GM23338 (cell line): ENCODE data around the gene JDP2. TPM values are rescaled to one million over a fixed set of nuclear protein-coding genes. Genes with fewer than 3 reads are reported as not detected.
A peak's percentile ranks its signal among the peaks of the same experiment; 100 is the strongest.

Source experiments
- ATAC-seq: fragments of 200-7000 bp; cut with Tn5 transposase; 3 replicates; pipeline ENCODE4 v1.9.1; 2020
- DNase-seq: peaks from one replicate; pipeline ENCODE4 v3.0.0-alpha.2; 2015; ENCODE audit warnings: low spot score
- H2AFZ ChIP-seq: fragments of 200-600 bp; sonication (generic); 2 replicates; pipeline ENCODE4 v1.8.0; 2016; ENCODE audit warnings: antibody characterized with exemption, mild to moderate bottlenecking, moderate library complexity
- H3F3A ChIP-seq: fragments of 200-600 bp; sonication (generic); replicated peaks from 2 replicates; pipeline ENCODE4 v1.8.0; 2017; ENCODE audit warnings: antibody characterized with exemption, mixed run types, low read depth
- H3K27ac ChIP-seq: fragments of 200-600 bp; sonication (generic); 2 replicates; pipeline ENCODE4 v1.6.1; 2016; ENCODE audit warnings: low read depth
- H3K27me3 ChIP-seq: fragments of 200-600 bp; sonication (generic); 2 replicates; pipeline ENCODE4 v1.8.0; 2016; ENCODE audit warnings: mild to moderate bottlenecking, mixed run types, moderate library complexity; ENCODE audit not compliant: insufficient read depth
- H3K36me3 ChIP-seq: fragments of 200-600 bp; sonication (generic); 2 replicates; pipeline ENCODE4 v1.8.0; 2016; ENCODE audit warnings: mild to moderate bottlenecking; ENCODE audit not compliant: insufficient read depth
- H3K4me1 ChIP-seq: fragments of 200-600 bp; sonication (generic); 2 replicates; pipeline ENCODE4 v1.8.0; 2016; ENCODE audit warnings: mild to moderate bottlenecking, moderate library complexity; ENCODE audit not compliant: insufficient read depth
- H3K4me2 ChIP-seq: fragments of 200-600 bp; sonication (generic); 2 replicates; pipeline ENCODE4 v1.7.1; 2017; ENCODE audit warnings: mixed run types
- H3K4me3 ChIP-seq: fragments of 200-600 bp; sonication (generic); 2 replicates; pipeline ENCODE4 v1.6.1; 2016; ENCODE audit warnings: mixed run types
- H3K79me2 ChIP-seq: fragments of 200-600 bp; sonication (generic); replicated peaks from 2 replicates; pipeline ENCODE4 v1.8.0; 2017; ENCODE audit warnings: mild to moderate bottlenecking; ENCODE audit not compliant: insufficient read depth
- H3K9me2 ChIP-seq: fragments of 200-600 bp; sonication (generic); 2 replicates; pipeline ENCODE4 v1.8.0; 2017; ENCODE audit not compliant: insufficient read depth
- H4K20me1 ChIP-seq: fragments of 200-600 bp; sonication (generic); replicated peaks from 2 replicates; pipeline ENCODE4 v1.8.0; 2017; ENCODE audit warnings: mild to moderate bottlenecking; ENCODE audit not compliant: insufficient read depth
- H3K27ac Mint-ChIP-seq: 2 replicates; pipeline ENCODE4 v1.8.0; 2020; ENCODE audit warnings: inconsistent platforms, mild to moderate bottlenecking, moderate library complexity, mixed read lengths
- H3K27me3 Mint-ChIP-seq: 3 replicates; pipeline ENCODE4 v1.8.0; 2022; ENCODE audit warnings: low read depth, mild to moderate bottlenecking, moderate library complexity, mixed read lengths, inconsistent platforms; ENCODE audit not compliant: insufficient read depth, poor library complexity
- H3K36me3 Mint-ChIP-seq: 3 replicates; pipeline ENCODE4 v1.8.0; 2021; ENCODE audit warnings: low read depth, mild to moderate bottlenecking, inconsistent platforms, moderate library complexity, mixed read lengths
- H3K4me1 Mint-ChIP-seq: 3 replicates; pipeline ENCODE4 v1.8.0; 2020; ENCODE audit warnings: mild to moderate bottlenecking, inconsistent platforms, mixed read lengths
- H3K4me3 Mint-ChIP-seq: 3 replicates; pipeline ENCODE4 v1.8.0; 2021; ENCODE audit warnings: moderate library complexity, mild to moderate bottlenecking, inconsistent platforms, mixed read lengths
- H3K9me3 Mint-ChIP-seq: 3 replicates; pipeline ENCODE4 v1.8.0; 2020; ENCODE audit warnings: moderate library complexity, mild to moderate bottlenecking, inconsistent platforms, mixed read lengths
- CREB1 ChIP-seq: fragments of 250-450 bp; sonication (Bioruptor Pico); IDR thresholded peaks from 2 replicates; pipeline ENCODE4 v1.5.0; 2020; ENCODE audit warnings: low read depth, mild to moderate bottlenecking, moderate library complexity
- CTCF ChIP-seq, 2 experiments: fragments of 200-600 bp in 1 of 2; sonication (generic) in 1 of 2; conservative IDR thresholded peaks; 2 replicates each; pipeline versions ENCODE4 v1.5.1 to v1.6.1; 2016 to 2017; ENCODE audit warnings: antibody characterized with exemption in 2 of 2, low read depth in 2 of 2, mild to moderate bottlenecking in 2 of 2, moderate library complexity in 1 of 2
- ETS1 ChIP-seq: IDR thresholded peaks from 2 replicates; pipeline ENCODE4 v1.6.1; 2016; ENCODE audit warnings: antibody characterized with exemption
- EZH2 ChIP-seq: fragments of 200-600 bp; sonication (generic); IDR thresholded peaks from one replicate; pipeline ENCODE4 v1.8.0; 2017; ENCODE audit warnings: antibody characterized with exemption, mild to moderate bottlenecking, low read depth; ENCODE audit not compliant: unreplicated experiment
- EZH2phosphoT487 ChIP-seq: fragments of 200-600 bp; sonication (generic); IDR thresholded peaks from one replicate; pipeline ENCODE4 v1.8.1; 2018; ENCODE audit warnings: antibody characterized with exemption; ENCODE audit not compliant: unreplicated experiment
- NANOG ChIP-seq: IDR thresholded peaks from 2 replicates; pipeline ENCODE4 v1.6.1; 2016; ENCODE audit warnings: antibody characterized with exemption, borderline replicate concordance
- POLR2AphosphoS5 ChIP-seq: IDR thresholded peaks from 2 replicates; pipeline ENCODE4 v1.6.1; 2016; ENCODE audit warnings: antibody characterized with exemption, low read depth
- STAT1 ChIP-seq: IDR thresholded peaks from one replicate; pipeline ENCODE4 v1.6.1; 2016; ENCODE audit warnings: antibody characterized with exemption; ENCODE audit not compliant: unreplicated experiment
- ZNF114 ChIP-seq: fragments of 250-450 bp; sonication (Bioruptor Pico); IDR thresholded peaks from 2 replicates; pipeline ENCODE4 v1.5.0; 2020; ENCODE audit warnings: mild to moderate bottlenecking, moderate library complexity
- ZNF331 ChIP-seq: fragments of 250-450 bp; sonication (Bioruptor Pico); IDR thresholded peaks from 2 replicates; pipeline ENCODE4 v1.5.0; 2020; ENCODE audit warnings: low read depth, mild to moderate bottlenecking, moderate library complexity
- polyA plus RNA-seq: library from polyadenylated mRNA; unstranded; fragments of >200 nt; fragmentation: Nextera tagmentation; extraction: Ambion mirVana; gene quantifications from 2 replicates; pipeline ENCODE4 v1.2.1, GENCODE V29; 2016
- total RNA-seq: library from RNA; depleted of rRNA; stranded (reverse); fragments of >200 nt; shearing (Covaris generic); gene quantifications from 2 replicates; pipeline ENCODE4 v1.2.3, GENCODE V29; 2014
- TF ChIP-seq, protein P1 (sequence below): IDR thresholded peaks from one replicate; pipeline ENCODE4 v1.6.1; 2018; ENCODE audit warnings: antibody characterized with exemption; ENCODE audit not compliant: unreplicated experiment

JDP2 gene
- total and polyA plus RNA-seq, 2 experiments from 2014 or later = 12.5 to 38.9 TPM

DNA sequence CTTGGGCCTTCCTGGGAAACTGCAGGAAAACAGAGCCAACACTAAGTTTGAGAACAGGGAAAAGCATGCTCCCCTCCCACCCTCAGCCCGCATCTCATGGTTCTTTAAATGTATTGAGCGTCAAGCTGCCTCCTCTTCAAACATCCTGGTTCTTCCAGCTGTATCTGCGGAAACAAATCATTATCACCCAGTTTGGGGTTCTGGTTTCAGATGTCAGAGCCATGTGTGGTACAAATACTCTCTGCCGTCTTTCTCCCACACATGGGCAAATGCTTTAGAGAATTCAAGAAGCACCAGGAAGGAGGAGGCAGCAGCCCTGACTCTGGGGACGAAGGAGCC is 29.1 kb downstream of the JDP2 start:
- TF ChIP-seq STAT1 (no peak), ZNF331 (CRISPR knock-in tag) (no peak), ZNF114 (CRISPR knock-in tag) (no peak), CREB1 (CRISPR knock-in tag) (no peak), EZH2 (no peak), CTCF (conservative IDR thresholded peaks at IDR 0.05; ENCODE audit: low read depth in 2 of 2) (no peak)
- no peaks in the 10 kb centered on the region for H3K9me2 ChIP-seq
- H3K4me1 ChIP-seq = peaks cover 41% of the 10 kb centered on the region
- peaks cover 18% of the 10 kb centered on the region for H3K36me3 Mint-ChIP-seq
- peaks cover 11% of the 10 kb centered on the region; the same call in 1 of the 2 replicates for H3F3A ChIP-seq
- ATAC-seq (no peak), DNase-seq (no peak)
- no peaks in the 10 kb centered on the region; the same call in 1 of the 2 replicates for H3K36me3 ChIP-seq
- H3K27ac Mint-ChIP-seq = peak overlapping the region; percentile 93
- no peak overlapping the region for H3K4me3 Mint-ChIP-seq
- H3K9me3 Mint-ChIP-seq = no peaks in the 10 kb centered on the region
- peak overlapping the region; percentile 57; the same call in 1 of the 2 replicates for H3K4me2 ChIP-seq
- H3K27me3 ChIP-seq = no peaks in the 10 kb centered on the region
- H2AFZ ChIP-seq = no peak overlapping the region
- H3K27ac ChIP-seq = peak overlapping the region; percentile 72; the same call in 1 of the 2 replicates
- peaks cover 53% of the 10 kb centered on the region for H3K79me2 ChIP-seq
- peaks cover 16% of the 10 kb centered on the region for H3K27me3 Mint-ChIP-seq
- peaks cover 71% of the 10 kb centered on the region for H3K4me1 Mint-ChIP-seq
- H4K20me1 ChIP-seq = peaks cover 5% of the 10 kb centered on the region
- no peak overlapping the region for H3K4me3 ChIP-seq

DNA sequence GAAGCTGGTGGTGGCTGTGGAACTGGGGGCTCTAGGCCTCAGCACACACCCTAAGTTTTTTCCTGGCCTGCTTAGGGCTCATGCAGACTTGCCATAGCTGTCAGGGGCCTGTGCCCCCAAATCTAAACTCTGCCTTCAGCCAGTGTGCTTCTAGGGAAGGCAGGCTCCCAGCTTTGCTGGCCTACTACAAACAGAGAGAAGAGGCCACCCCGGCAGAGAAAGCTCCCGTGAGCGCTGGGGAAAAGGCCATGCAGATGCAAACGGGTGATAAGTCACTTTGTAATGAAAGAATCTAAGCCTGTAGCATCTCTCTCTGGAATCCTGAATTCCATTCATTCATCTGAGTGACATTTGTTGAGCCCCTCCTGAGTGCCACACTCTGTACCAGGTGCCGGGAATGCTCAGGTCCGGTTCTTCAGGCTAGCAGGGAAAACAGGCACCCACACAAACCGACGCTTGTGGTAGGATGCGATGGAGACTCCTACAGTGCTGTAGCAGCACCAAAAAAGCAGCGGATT is 29.9 kb downstream of the JDP2 start:
- Histone ChIP-seq H3K9me2 (no peaks in the 10 kb centered on the region), H3K4me1 (peaks cover 33% of the 10 kb centered on the region), H3K27me3 (no peaks in the 10 kb centered on the region), H3K36me3 (no peaks in the 10 kb centered on the region; the same call in none of the 2 replicates), H4K20me1 (peaks cover 5% of the 10 kb centered on the region), H3K4me2 (peak overlapping the region; percentile 57), H3K27ac (peak overlapping the region; percentile 55; the same call in 1 of the 2 replicates), H3K4me3 (no peak overlapping the region), H2AFZ (no peak overlapping the region), H3F3A (peaks cover 6% of the 10 kb centered on the region; the same call in 1 of the 2 replicates), H3K79me2 (peaks cover 50% of the 10 kb centered on the region)
- TF ChIP-seq, protein P1, sequence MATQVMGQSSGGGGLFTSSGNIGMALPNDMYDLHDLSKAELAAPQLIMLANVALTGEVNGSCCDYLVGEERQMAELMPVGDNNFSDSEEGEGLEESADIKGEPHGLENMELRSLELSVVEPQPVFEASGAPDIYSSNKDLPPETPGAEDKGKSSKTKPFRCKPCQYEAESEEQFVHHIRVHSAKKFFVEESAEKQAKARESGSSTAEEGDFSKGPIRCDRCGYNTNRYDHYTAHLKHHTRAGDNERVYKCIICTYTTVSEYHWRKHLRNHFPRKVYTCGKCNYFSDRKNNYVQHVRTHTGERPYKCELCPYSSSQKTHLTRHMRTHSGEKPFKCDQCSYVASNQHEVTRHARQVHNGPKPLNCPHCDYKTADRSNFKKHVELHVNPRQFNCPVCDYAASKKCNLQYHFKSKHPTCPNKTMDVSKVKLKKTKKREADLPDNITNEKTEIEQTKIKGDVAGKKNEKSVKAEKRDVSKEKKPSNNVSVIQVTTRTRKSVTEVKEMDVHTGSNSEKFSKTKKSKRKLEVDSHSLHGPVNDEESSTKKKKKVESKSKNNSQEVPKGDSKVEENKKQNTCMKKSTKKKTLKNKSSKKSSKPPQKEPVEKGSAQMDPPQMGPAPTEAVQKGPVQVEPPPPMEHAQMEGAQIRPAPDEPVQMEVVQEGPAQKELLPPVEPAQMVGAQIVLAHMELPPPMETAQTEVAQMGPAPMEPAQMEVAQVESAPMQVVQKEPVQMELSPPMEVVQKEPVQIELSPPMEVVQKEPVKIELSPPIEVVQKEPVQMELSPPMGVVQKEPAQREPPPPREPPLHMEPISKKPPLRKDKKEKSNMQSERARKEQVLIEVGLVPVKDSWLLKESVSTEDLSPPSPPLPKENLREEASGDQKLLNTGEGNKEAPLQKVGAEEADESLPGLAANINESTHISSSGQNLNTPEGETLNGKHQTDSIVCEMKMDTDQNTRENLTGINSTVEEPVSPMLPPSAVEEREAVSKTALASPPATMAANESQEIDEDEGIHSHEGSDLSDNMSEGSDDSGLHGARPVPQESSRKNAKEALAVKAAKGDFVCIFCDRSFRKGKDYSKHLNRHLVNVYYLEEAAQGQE = no peak
- TF ChIP-seq NANOG (no peak), STAT1 (no peak), ETS1 (no peak), POLR2AphosphoS5 (no peak), CREB1 (CRISPR knock-in tag) (no peak), EZH2phosphoT487 (no peak), CTCF (conservative IDR thresholded peaks at IDR 0.05; ENCODE audit: low read depth in 2 of 2) (no peak), ZNF114 (CRISPR knock-in tag) (no peak)
- peak; percentile 44 for DNase-seq
- Mint-ChIP-seq H3K27me3 (peaks cover 15% of the 10 kb centered on the region), H3K4me1 (peaks cover 63% of the 10 kb centered on the region), H3K36me3 (peaks cover 26% of the 10 kb centered on the region), H3K27ac (peak overlapping the region; percentile 93), H3K4me3 (no peak overlapping the region), H3K9me3 (no peaks in the 10 kb centered on the region)
- no peak for ATAC-seq
